WTC11 (cell line): ENCODE results near the gene IGFBP5. TPM values are rescaled to one million over a fixed set of nuclear protein-coding genes. Genes with fewer than 3 reads are reported as not detected.

ENCODE experiments used
- ATAC-seq: fragments of 200-7000 bp; cut with Tn5 transposase; 2 replicates; pipeline ENCODE4 v1.10.0; 2021; ENCODE audit warnings: mild to moderate bottlenecking, moderate library complexity
- CTCF ChIA-PET: fragments of 300-600 bp; sonication (Branson Sonifier 250); formaldehyde crosslinking; loops from one replicate; lab custom pipeline; 2021; ENCODE audit warnings: antibody characterized with exemption; lab: Charles Lee
- POLR2A ChIA-PET: fragments of 350-600 bp; sonication (Branson Sonifier 250); formaldehyde crosslinking; loops from one replicate; lab custom pipeline; 2021; ENCODE audit warnings: antibody characterized with exemption; lab: Charles Lee
- DNase-seq: peaks from one replicate; pipeline ENCODE4 v3.0.0; 2021; ENCODE audit warnings: low spot score
- H3K27ac Mint-ChIP-seq: 2 replicates; pipeline ENCODE4 v1.8.0; 2021; ENCODE audit warnings: mixed read lengths
- H3K27me3 Mint-ChIP-seq: 2 replicates; pipeline ENCODE4 v1.8.0; 2021; ENCODE audit warnings: low read depth, mild to moderate bottlenecking, moderate library complexity, mixed read lengths
- H3K36me3 Mint-ChIP-seq: 2 replicates; pipeline ENCODE4 v1.8.0; 2021; ENCODE audit warnings: mixed read lengths
- H3K4me1 Mint-ChIP-seq: 2 replicates; pipeline ENCODE4 v1.8.0; 2022; ENCODE audit warnings: mixed read lengths
- H3K4me3 Mint-ChIP-seq: 2 replicates; pipeline ENCODE4 v1.8.0; 2021; ENCODE audit warnings: mild to moderate bottlenecking, moderate library complexity, mixed read lengths
- H3K9me3 Mint-ChIP-seq: 2 replicates; pipeline ENCODE4 v1.8.0; 2021; ENCODE audit warnings: mixed read lengths
- AFF4 ChIP-seq: sonication (generic); formaldehyde crosslinking; IDR thresholded peaks from 2 replicates; pipeline ENCODE4 v1.8.1; 2023; ENCODE audit warnings: mild to moderate bottlenecking, missing genetic modification reagents, borderline replicate concordance
- AR ChIP-seq: fragments of 250-450 bp; sonication (Bioruptor Pico); IDR thresholded peaks from 2 replicates; pipeline ENCODE4 v1.9.0; 2021; ENCODE audit warnings: mild to moderate bottlenecking
- ARID4B ChIP-seq: sonication (generic); formaldehyde crosslinking; IDR thresholded peaks from 2 replicates; pipeline ENCODE4 v1.8.0; 2023; ENCODE audit warnings: missing genetic modification reagents, mild to moderate bottlenecking, borderline replicate concordance
- CTCF ChIP-seq: fragments of 200-600 bp; IDR thresholded peaks from 2 replicates; pipeline ENCODE4 v1.8.0; 2022; ENCODE audit warnings: antibody characterized with exemption
- E2F1 ChIP-seq: sonication (generic); formaldehyde crosslinking; IDR thresholded peaks from 2 replicates; pipeline ENCODE4 v1.8.0; 2022; ENCODE audit warnings: mild to moderate bottlenecking, missing genetic modification reagents
- ESRRA ChIP-seq: sonication (generic); formaldehyde crosslinking; IDR thresholded peaks from 2 replicates; pipeline ENCODE4 v1.8.1; 2022; ENCODE audit warnings: mild to moderate bottlenecking, missing genetic modification reagents, borderline replicate concordance
- JAZF1 ChIP-seq: fragments of 250-450 bp; sonication (Bioruptor Pico); IDR thresholded peaks from 2 replicates; pipeline ENCODE4 v1.9.0; 2021; ENCODE audit warnings: moderate library complexity, mild to moderate bottlenecking, inconsistent platforms
- NR3C1 ChIP-seq: sonication (generic); formaldehyde crosslinking; conservative IDR thresholded peaks from 2 replicates; pipeline ENCODE4 v1.8.1; 2023; ENCODE audit warnings: low read depth, mild to moderate bottlenecking, missing genetic modification reagents
- OVOL2 ChIP-seq: fragments of 250-450 bp; sonication (Bioruptor Pico); IDR thresholded peaks from 2 replicates; pipeline ENCODE4 v1.9.0; 2021; ENCODE audit warnings: mild to moderate bottlenecking, borderline replicate concordance
- PRRX2 ChIP-seq: fragments of 250-450 bp; sonication (Bioruptor Pico); IDR thresholded peaks from 2 replicates; pipeline ENCODE4 v1.8.0; 2021; ENCODE audit warnings: mild to moderate bottlenecking
- RORB ChIP-seq: fragments of 250-450 bp; sonication (Bioruptor Pico); IDR thresholded peaks from 2 replicates; pipeline ENCODE4 v1.9.0; 2021; ENCODE audit warnings: mild to moderate bottlenecking
- SMAD3 ChIP-seq: sonication (generic); formaldehyde crosslinking; IDR thresholded peaks from 2 replicates; pipeline ENCODE4 v1.8.0; 2022; ENCODE audit warnings: missing genetic modification reagents, mild to moderate bottlenecking, borderline replicate concordance
- SMAD4 ChIP-seq: sonication (generic); formaldehyde crosslinking; IDR thresholded peaks from 2 replicates; pipeline ENCODE4 v1.8.0; 2022; ENCODE audit warnings: mild to moderate bottlenecking, missing genetic modification reagents
- SOX15 ChIP-seq: fragments of 250-450 bp; sonication (Bioruptor Pico); IDR thresholded peaks from 2 replicates; pipeline ENCODE4 v1.9.0; 2021; ENCODE audit warnings: mild to moderate bottlenecking
- TP53 ChIP-seq: sonication (generic); formaldehyde crosslinking; IDR thresholded peaks from 2 replicates; pipeline ENCODE4 v1.8.1; 2023; ENCODE audit warnings: mild to moderate bottlenecking, missing genetic modification reagents
- ZNF219 ChIP-seq: sonication (generic); formaldehyde crosslinking; IDR thresholded peaks from 2 replicates; pipeline ENCODE4 v1.8.0; 2023; ENCODE audit warnings: missing genetic modification reagents, mild to moderate bottlenecking, borderline replicate concordance
- total RNA-seq: library from RNA; stranded (reverse); gene quantifications from 3 replicates; pipeline ENCODE4 v1.2.3, GENCODE V29; 2021

Gene IGFBP5
- total RNA-seq, 1 experiment from 2014 or later: 5.3 TPM

- no peak for DNase-seq
- ChIA-PET POLR2A (no interaction called here), CTCF (interaction anchor here (0.9 to 2.7 kb wide), 3 partner anchors 9 to 443 kb away, joined by 3 to 13 read pairs (median 3); no protein-coding TSS in a partner anchor)
- Mint-ChIP-seq H3K27ac (peak overlapping the region; percentile 87), H3K27me3 (no peaks in the 10 kb centered on the region), H3K4me1 (peaks cover 52% of the 10 kb centered on the region), H3K9me3 (no peaks in the 10 kb centered on the region), H3K4me3 (no peak overlapping the region), H3K36me3 (peaks cover 72% of the 10 kb centered on the region)
- TF ChIP-seq JAZF1 (CRISPR knock-in tag) (no peak), CTCF (no peak), SMAD4 (CRISPR knock-in tag) (no peak), SOX15 (CRISPR knock-in tag) (no peak), PRRX2 (CRISPR knock-in tag) (no peak), AFF4 (CRISPR knock-in tag) (no peak), ESRRA (CRISPR knock-in tag) (no peak), OVOL2 (CRISPR knock-in tag) (no peak), ZNF219 (no peak), TP53 (CRISPR knock-in tag) (no peak), NR3C1 (CRISPR knock-in tag) (no peak), SMAD3 (CRISPR knock-in tag) (no peak), E2F1 (CRISPR knock-in tag) (no peak), AR (no peak), RORB (no peak), ARID4B (CRISPR knock-in tag) (no peak)
- ATAC-seq: no peak
Measured at GRCh38 chr2:216659276-216659675, 36.1 kb downstream of the IGFBP5 start.
